Motor neuron (in vitro differentiated cells): ENCODE results near the gene SEPTIN11. TPM values are rescaled to one million over a fixed set of nuclear protein-coding genes. Genes with fewer than 3 reads are reported as not detected.

Experiments used
- ATAC-seq, 8 experiments: fragments of 200-7000 bp; cut with Tn5 transposase; replicated peaks in 6 of 8; 2 replicates each; pipeline ENCODE4 v1.8.0; 2021; ENCODE audit warnings: mild to moderate bottlenecking in 8 of 8, moderate library complexity in 8 of 8
- H3K27ac ChIP-seq, 2 donors: fragments of 250-450 bp; sonication (Bioruptor Pico); 2 replicates each; pipeline ENCODE4 v1.9.0; 2021; ENCODE audit warnings: antibody characterized with exemption in 2 of 2, mild to moderate bottlenecking in 2 of 2, moderate library complexity in 1 of 2
- H3K4me1 ChIP-seq, 2 donors: fragments of 250-450 bp; sonication (Bioruptor Pico); replicated peaks in 1 of 2; 2 replicates each; pipeline ENCODE4 v1.6.1; 2021; ENCODE audit warnings: antibody characterized with exemption in 2 of 2, mild to moderate bottlenecking in 2 of 2, moderate library complexity in 1 of 2
- H3K4me3 ChIP-seq, 5 donors: fragments of 250-450 bp; sonication (Bioruptor Pico); 2 replicates each; pipeline ENCODE4 v1.9.0; 2021; ENCODE audit warnings: antibody characterized with exemption in 5 of 5, mild to moderate bottlenecking in 5 of 5, moderate library complexity in 4 of 5
- WGBS, 10 experiments: fragments of 450-650 bp; shearing (Covaris generic); methylation state at CpG; one replicate each; pipeline ENCODE4 v1.0.0; 2022; 5-methylcytosine and 5-hydroxymethylcytosine counted together
- in situ Hi-C, 9 experiments: fragments of 400-800 bp; cut with MboI; loops; one replicate each; pipeline ENCODE4 v1.15.0; 2021; ENCODE audit warnings: low sequenced_read_pairs in 9 of 9, low pct_unique_long_range_greater_than_20kb in 2 of 9; ENCODE audit not compliant: unreplicated experiment in 9 of 9
- total RNA-seq, 8 experiments: library from RNA; unstranded; fragments of 300-600 nt; gene quantifications; 2 replicates each; pipeline versions ENCODE4 v1.2.3 to v1.2.4, GENCODE V29; 2022

SEPTIN11 gene
- total RNA-seq, 8 experiments from 2014 or later: 71.4 to 318 (median 88.1) TPM

GRCh38 chr4:76943129-76943620 is 6.4 kb upstream of the SEPTIN11 start:
- in situ Hi-C loops: no loop called here
- Histone ChIP-seq H3K4me1 (peaks cover 6 to 7% of the 10 kb centered on the region in 2 donors), H3K27ac (no peak overlapping the region), H3K4me3 (no peak overlapping the region)
- no peak for ATAC-seq
- 31 to 100% (median 83%) methylated on average over 1 to 6 of the region's 6 CpGs for WGBS, 10 experiments

DNA sequence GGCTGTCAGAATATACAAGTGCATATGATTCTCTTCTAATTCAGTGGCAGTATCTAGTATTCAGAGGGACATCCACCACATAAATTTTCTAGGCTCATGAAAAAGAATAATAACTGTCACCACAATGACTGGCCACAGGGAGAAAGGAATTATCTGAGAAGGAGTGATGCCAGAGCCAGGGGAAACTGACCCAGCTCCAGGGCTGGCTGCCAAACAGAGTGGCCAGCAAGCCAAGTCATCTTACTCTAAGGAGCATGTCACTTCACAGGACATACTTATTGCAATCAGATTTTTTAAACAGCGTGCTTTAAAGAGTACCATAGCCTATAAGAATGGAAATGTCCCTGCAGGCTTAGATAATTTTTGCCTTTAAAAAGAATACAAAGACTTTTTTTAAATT is 5.8 kb upstream of the SEPTIN11 start:
- WGBS, 10 experiments: 92 to 100% (median 100%) methylated on average over 1 of the region's 1 CpG; no CpG with 5 or more reads in 3 of the 10 experiments
- no peak overlapping the region for H3K27ac ChIP-seq
- in situ Hi-C loops: no loop called here
- peaks cover 7% of the 10 kb centered on the region in 2 donors for H3K4me1 ChIP-seq
- no peak for ATAC-seq
- no peak overlapping the region for H3K4me3 ChIP-seq

GRCh38 chr4:76947369-76947768 is 2.2 kb upstream of the SEPTIN11 start:
- in situ Hi-C loops: no loop called here
- H3K4me3 ChIP-seq: peak overlapping the region in 1 of 5 donors; percentile 86
- no peak overlapping the region for H3K27ac ChIP-seq
- ATAC-seq: no peak
- WGBS, 10 experiments: 50 to 100% (median 100%) methylated on average over 1 to 2 of the region's 2 CpGs; no CpG with 5 or more reads in 3 of the 10 experiments
- H3K4me1 ChIP-seq: peaks cover 14 to 15% of the 10 kb centered on the region in 2 donors

DNA sequence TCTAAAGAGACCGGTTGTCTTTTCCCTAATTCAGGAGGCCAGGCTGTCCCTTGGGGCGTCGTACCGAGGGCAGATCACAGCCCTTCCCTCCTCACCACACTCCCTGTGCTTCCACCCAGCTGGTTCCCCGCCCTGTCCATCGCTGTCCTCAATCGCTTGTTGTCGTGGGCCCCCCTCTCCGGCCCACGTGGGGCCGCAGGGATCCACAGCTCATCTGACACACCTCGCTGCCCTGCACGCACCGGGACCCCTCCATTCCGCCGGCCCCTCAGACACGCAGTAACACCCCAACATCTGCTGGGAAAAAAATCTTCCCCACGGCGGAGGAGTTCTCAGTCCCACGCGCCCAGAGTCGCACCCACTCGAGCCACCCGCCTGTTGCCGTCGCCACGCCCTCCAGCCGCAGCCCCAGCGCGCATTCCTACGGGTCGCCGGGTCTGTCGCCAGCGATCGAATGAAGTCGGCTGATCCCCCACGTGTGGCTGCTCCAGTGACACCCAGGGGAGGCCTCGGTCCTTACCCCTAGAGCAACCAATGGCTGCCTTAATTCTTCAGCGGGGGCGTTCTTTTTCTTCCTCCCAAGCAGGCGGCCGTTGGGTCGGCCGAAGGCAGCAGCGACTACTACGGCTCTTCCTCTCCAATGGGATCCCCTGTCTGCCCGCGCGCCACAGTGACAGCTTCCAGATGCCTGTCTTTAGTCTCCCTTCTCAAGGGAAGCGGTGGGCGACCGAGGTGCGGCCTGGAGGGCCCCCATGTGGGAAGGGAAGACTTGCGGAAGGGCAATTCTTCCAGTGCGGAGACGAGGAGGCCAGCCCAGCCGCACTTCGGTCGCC is 893 bp upstream of the SEPTIN11 start:
- peak overlapping the region; percentile 68 to 88 (median 85) for H3K4me3 ChIP-seq
- peaks cover 18 to 21% of the 10 kb centered on the region in 2 donors for H3K4me1 ChIP-seq
- peak; percentile 32 to 60 (median 54) for ATAC-seq
- in situ Hi-C loops: no loop called here
- 0 to 4% (median 0%) methylated on average over 4 to 6 of the region's 60 CpGs; no CpG with 5 or more reads in 5 of the 10 experiments for WGBS, 10 experiments
- H3K27ac ChIP-seq: peak overlapping the region; percentile 80 to 83

DNA sequence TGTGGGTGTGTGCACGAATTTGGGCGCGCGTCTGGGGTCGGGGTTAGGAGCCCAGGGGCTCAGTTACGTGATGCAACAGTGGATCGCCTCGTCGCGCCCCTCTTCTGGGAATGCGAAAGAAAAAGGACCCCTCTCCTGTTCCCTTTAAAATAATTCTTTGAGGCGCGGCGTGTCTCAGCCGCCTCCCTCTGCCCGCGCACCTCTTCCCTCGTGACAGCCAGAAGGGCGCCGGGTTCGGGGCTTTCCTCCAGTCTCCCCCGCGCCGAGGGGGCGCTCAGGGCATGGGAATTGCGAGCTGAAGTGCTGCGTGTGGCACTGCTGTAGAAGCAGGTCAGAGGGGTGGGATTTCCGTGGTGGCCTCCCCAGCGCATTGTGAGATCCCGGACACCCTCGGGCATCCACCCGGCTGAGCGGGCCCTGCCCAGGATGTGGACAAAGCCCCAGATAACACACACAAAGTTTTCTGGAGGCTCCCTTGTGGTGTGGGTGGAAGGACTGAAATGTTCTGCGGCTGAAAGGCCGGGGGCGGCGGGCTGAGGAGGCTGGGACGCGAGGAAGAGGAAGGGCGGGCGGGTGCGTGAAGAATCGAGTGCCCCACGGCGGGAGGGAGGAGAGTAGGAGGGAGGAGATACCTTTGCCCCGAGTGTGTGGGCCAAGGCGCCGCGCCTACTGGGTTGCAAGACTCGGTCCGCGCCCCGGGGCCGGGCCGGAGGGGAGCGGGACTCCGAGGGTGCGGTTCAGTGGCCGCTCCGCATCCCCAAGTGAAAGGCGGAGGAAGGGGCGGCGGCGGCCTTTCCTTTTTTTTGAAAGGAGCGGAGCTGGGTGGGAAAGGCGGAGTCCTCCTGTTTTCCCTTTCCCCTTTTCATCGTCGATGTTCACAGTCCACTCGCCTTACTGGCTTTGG is 752 bp downstream of the SEPTIN11 start:
- Histone ChIP-seq H3K27ac (peak overlapping the region; percentile 80 to 83), H3K4me1 (peaks cover 18 to 29% of the 10 kb centered on the region in 2 donors), H3K4me3 (peak overlapping the region; percentile 68 to 88 (median 85))
- ATAC-seq: peak; percentile 9 to 38 (median 28)
- WGBS, 10 experiments: 0% methylated on average over 1 to 10 of the region's 69 CpGs; no CpG with 5 or more reads in 4 of the 10 experiments
- in situ Hi-C loops: no loop called here

GRCh38 chr4:76950956-76951671 is 1.6 kb downstream of the SEPTIN11 start:
- peak in 1 of 8 experiments; percentile 1 for ATAC-seq
- Histone ChIP-seq H3K27ac (peak overlapping the region; percentile 80 to 83), H3K4me3 (peak overlapping the region; percentile 68 to 88 (median 85)), H3K4me1 (peaks cover 18 to 29% of the 10 kb centered on the region in 2 donors)
- 0 to 4% (median 0%) methylated on average over 1 to 12 of the region's 23 CpGs; no CpG with 5 or more reads in 3 of the 10 experiments for WGBS, 10 experiments
- in situ Hi-C loops: no loop called here

DNA sequence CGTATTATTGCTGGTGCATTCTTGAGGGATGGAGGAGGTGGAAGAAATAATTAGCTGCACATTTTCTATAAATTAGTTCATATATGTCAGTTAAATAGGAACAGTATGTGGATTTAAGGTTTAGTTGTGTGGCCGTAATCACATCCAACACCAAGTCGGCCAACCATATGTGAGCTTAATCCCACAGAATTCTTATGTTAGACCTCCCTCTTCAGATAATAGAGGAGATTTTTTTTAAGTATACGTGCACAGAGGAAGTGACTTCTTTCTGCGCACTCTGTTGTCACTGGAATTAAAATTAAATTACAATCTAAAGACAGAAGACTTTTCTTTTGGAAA is 2.1 kb downstream of the SEPTIN11 start:
- peak overlapping the region; percentile 68 to 88 (median 85) for H3K4me3 ChIP-seq
- no peak overlapping the region for H3K27ac ChIP-seq
- 6 to 58% (median 31%) methylated on average over 2 to 5 of the region's 5 CpGs for WGBS, 10 experiments
- ATAC-seq: no peak
- in situ Hi-C loops: no loop called here
- H3K4me1 ChIP-seq: peaks cover 18 to 29% of the 10 kb centered on the region in 2 donors

GRCh38 chr4:76952071-76952470 is 2.5 kb downstream of the SEPTIN11 start:
- peak overlapping the region; percentile 68 to 88 (median 85) for H3K4me3 ChIP-seq
- WGBS, 10 experiments: 68 to 100% (median 82%) methylated on average over 1 to 4 of the region's 4 CpGs
- ATAC-seq: no peak
- no peak overlapping the region for H3K27ac ChIP-seq
- H3K4me1 ChIP-seq: peaks cover 18 to 29% of the 10 kb centered on the region in 2 donors
- in situ Hi-C loops: no loop called here

DNA sequence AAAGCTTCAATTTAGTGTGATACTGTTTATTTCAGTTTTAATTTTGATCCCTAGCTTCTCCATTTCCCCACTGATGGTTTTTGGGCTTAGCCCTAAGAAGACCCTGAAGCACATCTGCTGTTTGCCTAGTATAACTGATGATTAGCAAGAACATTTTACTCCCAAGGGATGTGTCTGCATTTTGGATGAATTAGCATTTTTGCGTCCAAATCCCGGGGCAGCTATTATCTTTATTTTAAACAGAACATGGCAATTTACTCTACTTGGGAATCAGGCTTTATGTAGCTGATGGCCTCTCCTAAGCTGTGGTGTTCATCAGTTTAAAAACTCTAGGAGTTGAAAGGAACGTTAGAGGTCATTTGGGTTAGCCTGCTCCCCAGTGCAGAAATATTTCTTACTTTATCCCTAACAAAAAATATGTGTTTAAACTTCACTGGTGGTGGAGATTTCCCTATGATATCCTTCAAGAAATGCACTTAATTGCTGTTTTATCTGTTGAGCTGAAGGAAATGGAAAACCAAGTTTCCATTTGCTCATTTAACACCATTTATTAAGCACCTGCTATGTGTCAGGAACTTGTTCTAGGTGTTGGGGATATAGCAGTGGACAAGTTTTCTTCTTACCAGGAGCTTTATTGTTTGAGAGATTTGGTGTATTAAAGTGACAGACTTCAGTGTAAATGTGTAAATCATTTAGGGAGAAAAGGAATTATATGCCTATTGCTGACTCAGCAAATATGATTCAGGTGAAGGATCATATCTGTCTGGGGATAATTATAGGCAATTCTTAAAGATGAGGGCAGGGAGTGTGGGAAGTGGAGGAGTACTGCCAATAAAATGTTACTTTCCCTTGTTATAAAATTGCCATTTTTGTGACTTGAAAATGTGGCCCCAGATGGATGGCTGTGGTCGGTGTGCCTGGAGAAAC is 3.4 kb downstream of the SEPTIN11 start:
- Histone ChIP-seq H3K4me3 (peak overlapping the region in 1 of 5 donors; percentile 5), H3K4me1 (peaks cover 14 to 25% of the 10 kb centered on the region in 2 donors), H3K27ac (no peak overlapping the region)
- WGBS, 10 experiments: 28 to 100% (median 68%) methylated on average over 1 to 4 of the region's 4 CpGs; no CpG with 5 or more reads in 1 of the 10 experiments
- ATAC-seq: no peak
- in situ Hi-C loops: no loop called here

GRCh38 chr4:76953956-76954355 is 4.4 kb downstream of the SEPTIN11 start:
- no peak for ATAC-seq
- H3K4me3 ChIP-seq: no peak overlapping the region
- no peak overlapping the region for H3K27ac ChIP-seq
- H3K4me1 ChIP-seq: peaks cover 11 to 22% of the 10 kb centered on the region in 2 donors
- WGBS, 10 experiments: 73 to 100% (median 87%) methylated on average over 1 to 3 of the region's 3 CpGs; no CpG with 5 or more reads in 3 of the 10 experiments
- in situ Hi-C loops: no loop called here

DNA sequence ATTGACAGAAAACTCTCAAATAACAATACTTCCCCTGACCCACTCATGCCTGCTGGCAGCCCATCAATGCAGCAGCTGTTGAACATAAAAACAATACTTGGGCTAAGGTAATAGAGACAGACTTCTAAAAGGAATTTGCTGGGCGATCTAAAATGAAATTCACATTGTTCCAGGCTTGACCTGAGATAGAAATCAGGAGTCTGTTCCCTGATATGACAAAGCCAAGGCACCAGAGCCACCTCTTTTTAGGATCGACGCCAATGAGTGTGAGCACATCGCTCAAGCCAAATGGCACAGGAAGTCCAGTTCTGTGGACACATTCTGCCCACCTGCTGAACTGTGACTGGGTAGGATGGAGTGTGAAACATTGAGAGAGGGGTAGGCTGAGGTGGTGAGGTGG is 4.9 kb downstream of the SEPTIN11 start:
- Histone ChIP-seq H3K4me1 (peaks cover 11 to 22% of the 10 kb centered on the region in 2 donors), H3K27ac (no peak overlapping the region), H3K4me3 (no peak overlapping the region)
- ATAC-seq: no peak
- WGBS, 10 experiments: 63 to 100% (median 90%) methylated on average over 2 to 4 of the region's 4 CpGs; no CpG with 5 or more reads in 1 of the 10 experiments
- in situ Hi-C loops: no loop called here
